Activated CD8-positive, alpha-beta memory T cell treated with anti-CD3 and anti-CD28 coated beads for 1 hour (primary cell): ENCODE data around the gene PDE2A.

Experiments used
- DNase-seq, 2 donors: peaks; one replicate each; pipeline ENCODE4 v3.0.0-alpha.2; 2020; ENCODE audit warnings: low read depth in 1 of 2; ENCODE audit errors: extremely low read depth in 1 of 2

The PDE2A gene

GRCh38 chr11:72661486-72661885 is 12.7 kb downstream of the PDE2A start:
- no peak for DNase-seq

- no peak for DNase-seq
Observed at GRCh38 chr11:72658989-72659640, 15.1 kb downstream of the PDE2A start.

DNA sequence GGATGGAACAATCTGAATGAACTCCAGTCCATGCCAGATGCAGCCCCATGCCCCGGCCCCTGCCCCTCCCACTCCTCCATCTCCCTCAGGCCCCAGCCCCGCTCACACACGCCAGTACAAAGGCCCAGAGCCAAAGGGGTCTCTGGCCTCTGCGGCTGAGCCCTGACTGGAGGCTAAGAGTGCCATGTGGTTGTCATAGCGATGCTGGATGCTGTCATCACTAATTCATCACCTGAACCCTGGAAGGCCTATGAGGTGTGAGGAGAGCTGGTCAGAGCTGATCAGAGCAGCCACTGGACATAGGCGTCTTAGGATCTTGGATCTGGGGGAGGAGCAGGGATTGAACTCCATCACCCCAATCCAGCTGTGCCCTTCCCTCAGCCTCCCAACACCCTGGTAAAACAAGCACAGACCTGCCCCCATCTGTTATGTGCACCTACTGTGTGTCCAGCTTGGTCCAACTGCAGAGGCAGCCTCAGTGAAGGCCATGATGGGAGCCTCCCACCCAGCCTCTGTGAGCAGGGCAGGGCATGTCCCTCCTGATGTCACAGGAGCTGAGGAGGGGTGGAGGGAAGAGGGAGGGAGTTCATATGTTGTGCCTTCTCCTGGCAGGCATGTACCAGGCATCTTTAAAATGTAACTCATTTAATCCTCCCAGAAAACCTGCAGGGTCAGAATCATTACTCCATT is 16.7 kb downstream of the PDE2A start:
- no peak for DNase-seq

DNA sequence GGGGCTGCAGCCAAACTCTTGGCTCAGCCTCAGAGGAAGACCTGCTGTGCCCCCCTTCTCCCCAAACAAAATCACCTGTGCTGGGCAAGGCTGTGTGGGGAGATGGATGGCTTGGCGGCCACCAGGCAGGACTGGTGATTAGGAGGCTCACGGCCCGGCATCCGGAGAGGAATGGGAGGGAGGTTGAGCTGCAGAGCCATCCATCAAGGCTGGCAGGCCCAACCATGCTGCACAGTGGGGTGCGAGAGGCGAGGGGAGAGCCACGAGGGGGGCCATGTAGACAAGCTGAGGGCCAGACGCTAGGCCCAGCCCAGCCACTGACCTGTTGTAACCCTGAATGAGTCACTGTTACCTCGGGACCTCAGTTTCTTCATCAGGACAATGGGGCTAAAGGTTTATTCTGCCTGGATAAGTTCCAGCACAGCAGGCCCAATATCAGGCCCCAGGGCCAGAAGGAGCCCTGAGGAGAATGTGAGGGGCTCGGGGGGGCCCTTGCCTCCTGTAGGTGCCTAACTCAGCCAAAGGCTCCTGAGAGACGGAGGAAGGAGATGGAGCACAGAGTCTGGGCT is 18.2 kb downstream of the PDE2A start:
- DNase-seq, result no peak

GRCh38 chr11:72655014-72655413 is 19.2 kb downstream of the PDE2A start:
- DNase-seq, result no peak

DNA sequence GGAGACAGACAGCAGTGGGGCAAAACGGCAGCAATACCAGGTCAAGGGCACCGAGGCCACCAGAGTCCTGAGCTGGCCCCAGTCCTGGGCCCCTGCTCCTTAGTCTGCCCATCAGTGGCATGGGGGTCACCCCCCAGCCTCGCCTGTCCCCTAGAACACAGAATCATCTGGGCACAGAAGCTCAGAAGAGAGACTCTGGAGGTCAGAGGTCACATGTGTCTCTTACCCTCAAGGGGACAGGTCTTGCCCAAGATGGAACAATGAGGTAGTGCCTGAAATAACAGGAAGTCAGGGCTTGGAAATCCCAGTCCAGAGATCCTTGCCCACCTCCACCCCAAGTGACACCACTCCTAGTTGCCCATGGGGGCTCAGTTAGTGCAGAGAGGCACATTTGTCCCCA is 20.6 kb downstream of the PDE2A start:
- DNase-seq, result no peak

GRCh38 chr11:72652873-72653630 is 21.2 kb downstream of the PDE2A start:
- DNase-seq, result no peak

DNA sequence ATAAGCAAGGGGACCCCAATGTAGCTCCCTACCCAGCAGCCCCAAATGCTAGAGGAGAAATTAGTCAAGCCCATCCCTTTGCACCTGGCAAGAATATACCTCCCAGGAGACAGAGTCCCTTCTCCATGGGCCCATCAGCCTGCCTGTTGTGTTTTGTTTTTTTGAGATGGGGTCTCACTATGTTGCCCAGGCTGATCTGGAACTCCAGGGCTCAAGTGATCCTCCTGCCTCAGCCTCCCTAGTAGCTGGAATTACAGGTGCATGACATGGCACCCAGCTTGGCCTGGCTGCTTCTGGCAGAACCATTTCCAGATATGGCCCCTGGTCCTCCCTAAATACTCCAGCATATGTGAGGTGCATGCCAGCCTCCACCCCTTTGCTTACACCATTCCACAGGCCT is 22.1 kb downstream of the PDE2A start:
- DNase-seq, result no peak

GRCh38 chr11:72649215-72649976 is 24.8 kb downstream of the PDE2A start:
- no peak for DNase-seq

GRCh38 chr11:72648384-72649136 is 25.7 kb downstream of the PDE2A start:
- no peak for DNase-seq

GRCh38 chr11:72647882-72648281 is 26.3 kb downstream of the PDE2A start:
- DNase-seq, result no peak

- DNase-seq, result no peak
Observed at GRCh38 chr11:72646472-72646871, 27.8 kb downstream of the PDE2A start.

GRCh38 chr11:72646024-72646423 is 28.2 kb downstream of the PDE2A start:
- no peak for DNase-seq

- DNase-seq, result no peak
Observed at GRCh38 chr11:72643547-72643946, 30.7 kb downstream of the PDE2A start.

GRCh38 chr11:72642884-72643522 is 31.2 kb downstream of the PDE2A start:
- DNase-seq, result peak in 1 of 2 donors; percentile 39

DNA sequence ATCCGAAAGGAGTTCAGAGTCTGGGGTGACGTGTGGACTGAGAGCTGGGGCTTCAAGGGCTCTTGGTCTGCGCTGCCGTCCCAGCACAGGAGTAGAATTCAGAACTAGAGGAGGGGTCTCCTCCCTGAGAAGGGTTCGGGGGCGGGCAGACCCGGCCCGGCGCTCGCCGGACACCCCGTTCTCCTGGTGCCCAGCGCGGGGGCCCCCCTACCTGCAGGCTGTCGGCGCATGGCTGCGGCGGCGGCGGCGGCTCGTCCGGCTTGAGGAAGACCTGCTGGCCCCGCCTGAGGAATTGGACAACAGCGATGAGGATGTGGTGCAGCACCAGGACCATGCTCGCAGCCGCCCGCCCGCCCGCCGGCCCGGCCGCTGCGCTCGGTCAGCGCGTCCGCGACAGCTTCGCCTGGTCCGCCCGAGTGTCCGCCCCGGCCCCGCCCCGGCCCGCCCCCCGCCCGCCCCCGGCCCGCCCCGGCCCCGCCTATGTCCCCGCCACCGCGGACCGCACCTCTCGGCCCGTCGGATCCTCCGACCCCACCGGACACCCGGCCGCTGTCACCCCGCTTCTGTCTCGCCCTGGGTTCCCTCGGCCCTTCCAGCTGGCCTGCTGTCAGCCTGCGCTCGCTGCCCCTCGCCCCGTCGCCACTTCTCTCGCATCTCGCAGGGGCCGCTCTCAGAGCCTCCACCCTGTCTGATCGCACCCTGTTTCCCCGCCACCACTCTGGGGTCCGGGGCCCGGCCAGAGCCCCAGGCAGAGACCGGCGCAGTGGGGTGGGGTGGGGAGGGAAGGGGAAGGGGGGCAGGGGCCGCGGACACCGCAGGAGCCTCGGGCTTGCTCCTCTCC is 32.0 kb downstream of the PDE2A start:
- DNase-seq, result no peak

- no peak for DNase-seq
Observed at GRCh38 chr11:72641522-72642042, 32.6 kb downstream of the PDE2A start.

- no peak for DNase-seq
Observed at GRCh38 chr11:72639502-72640375, 34.5 kb downstream of the PDE2A start.
